GM19099 (cell line): ENCODE data around the gene OVCA2.

Experiments used
- POLR2A ChIP-seq: IDR thresholded peaks from 3 replicates; pipeline ENCODE4 v1.6.1; 2011; ENCODE audit warnings: low read depth; ENCODE audit not compliant: insufficient read length; ENCODE audit errors: extremely low read depth

Gene OVCA2

DNA sequence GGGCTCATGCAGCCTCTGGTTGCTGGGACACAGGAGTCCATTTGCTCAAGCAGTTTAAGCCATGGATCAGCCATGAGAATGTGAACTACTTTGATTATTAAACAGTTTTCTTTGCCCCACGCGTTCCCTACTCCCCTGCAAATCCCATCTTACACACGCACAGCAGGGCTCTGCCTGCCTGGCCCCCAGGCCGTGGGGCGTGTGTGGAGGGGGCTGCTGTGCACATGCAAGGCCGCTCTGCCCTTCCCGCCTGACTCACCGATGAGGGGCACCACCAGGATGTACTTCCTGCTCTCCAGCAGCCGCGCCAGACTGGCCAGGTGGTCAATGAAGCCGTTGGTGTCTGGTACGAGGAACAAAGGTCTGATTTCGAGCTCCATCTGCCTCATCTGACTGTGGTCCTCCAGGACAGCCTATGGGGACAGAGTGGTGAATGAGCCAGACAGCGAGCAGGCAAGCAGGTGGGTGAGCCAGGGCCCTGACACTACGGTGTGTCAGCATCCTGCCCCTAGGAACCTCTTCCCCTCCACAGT lies 26.8 kb downstream of the OVCA2 start:
- TF ChIP-seq POLR2A = no peak

- TF ChIP-seq POLR2A = no peak
These were observed 28.6 kb downstream of the OVCA2 start for GRCh38 chr17:2070241-2071023.

DNA sequence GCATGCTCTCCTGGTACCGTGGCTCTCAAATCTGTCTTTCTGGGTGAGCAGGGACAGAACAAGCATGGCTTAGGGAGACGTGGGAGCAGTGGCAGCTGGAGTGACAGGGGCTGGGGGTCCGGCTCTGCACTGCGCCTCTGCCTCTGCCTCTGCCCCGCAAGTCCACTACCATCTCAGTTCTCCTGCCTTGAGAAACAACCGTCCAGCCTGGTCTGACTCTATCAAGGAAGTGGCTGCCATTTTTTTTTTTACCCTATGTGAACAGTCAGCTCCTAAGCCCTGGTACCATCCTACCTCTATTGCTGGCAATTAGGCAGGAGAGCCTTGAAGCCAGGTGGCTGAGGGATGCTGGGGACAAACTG lies 29.2 kb downstream of the OVCA2 start:
- no peak for TF ChIP-seq POLR2A

- no peak for TF ChIP-seq POLR2A
These were observed 29.8 kb downstream of the OVCA2 start for GRCh38 chr17:2071455-2072281.

DNA sequence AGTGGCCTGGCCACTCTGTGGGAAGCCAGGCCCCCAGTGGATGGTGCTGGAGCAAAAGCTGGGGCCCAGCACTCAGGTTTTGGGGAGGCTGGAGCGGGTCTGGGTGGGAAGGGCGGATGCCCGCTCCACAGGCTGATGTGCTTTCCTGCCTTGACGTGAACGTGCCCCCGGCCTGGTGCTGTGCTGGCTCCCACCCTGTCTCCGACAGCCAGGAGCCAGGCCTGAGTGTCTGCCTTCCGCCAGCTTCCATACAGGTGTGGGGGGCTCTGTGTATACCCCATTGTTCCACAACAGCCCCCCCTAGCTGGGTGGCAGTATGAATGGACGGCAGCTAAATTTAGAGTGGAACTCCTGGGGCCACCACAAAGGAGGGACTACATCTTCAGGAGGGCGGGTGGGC lies 33.1 kb downstream of the OVCA2 start:
- TF ChIP-seq POLR2A = no peak

- no peak for TF ChIP-seq POLR2A
These were observed 33.7 kb downstream of the OVCA2 start for GRCh38 chr17:2075336-2076086.

GRCh38 chr17:2076087-2076984 lies 34.5 kb downstream of the OVCA2 start:
- TF ChIP-seq POLR2A = no peak

GRCh38 chr17:2077040-2077439 lies 35.2 kb downstream of the OVCA2 start:
- no peak for TF ChIP-seq POLR2A

- no peak for TF ChIP-seq POLR2A
These were observed 39.7 kb downstream of the OVCA2 start for GRCh38 chr17:2081564-2081963.

DNA sequence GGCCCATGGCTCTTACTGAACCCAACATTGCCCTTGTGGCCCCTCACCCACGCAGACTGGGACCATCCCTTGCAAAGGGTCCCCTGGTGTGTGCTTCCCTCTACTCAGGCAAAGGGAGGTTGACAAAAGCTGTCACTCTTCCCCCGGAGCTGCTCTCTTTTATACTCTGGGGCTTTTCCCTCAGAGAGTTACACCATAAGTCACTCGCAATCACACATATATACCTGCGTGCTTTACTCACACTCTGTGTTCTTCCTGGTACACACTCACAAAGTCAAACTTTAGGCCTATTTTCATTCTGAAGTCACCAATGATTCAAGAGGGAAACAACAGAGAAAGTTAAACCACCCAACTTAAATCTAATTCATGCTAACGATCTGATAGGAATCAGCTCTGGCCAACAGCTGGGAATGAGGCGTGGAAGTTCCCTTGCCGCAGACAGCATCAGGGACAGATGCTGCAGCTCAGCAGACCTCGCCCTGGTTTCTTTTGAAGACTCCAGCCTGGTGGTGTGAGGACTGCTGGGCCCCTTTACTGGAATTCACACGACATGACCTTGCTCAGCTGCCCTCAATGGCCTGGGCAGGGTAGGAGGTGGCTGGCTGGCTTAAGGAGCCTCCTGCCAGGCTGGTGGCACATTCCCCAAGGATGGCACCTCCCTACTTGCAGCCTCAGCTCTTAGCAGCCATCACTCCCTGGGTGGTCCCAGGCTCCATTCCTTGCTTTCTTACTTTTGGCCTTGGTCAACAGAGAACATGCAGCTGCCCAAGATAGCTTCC lies 40.4 kb downstream of the OVCA2 start:
- TF ChIP-seq POLR2A = no peak

DNA sequence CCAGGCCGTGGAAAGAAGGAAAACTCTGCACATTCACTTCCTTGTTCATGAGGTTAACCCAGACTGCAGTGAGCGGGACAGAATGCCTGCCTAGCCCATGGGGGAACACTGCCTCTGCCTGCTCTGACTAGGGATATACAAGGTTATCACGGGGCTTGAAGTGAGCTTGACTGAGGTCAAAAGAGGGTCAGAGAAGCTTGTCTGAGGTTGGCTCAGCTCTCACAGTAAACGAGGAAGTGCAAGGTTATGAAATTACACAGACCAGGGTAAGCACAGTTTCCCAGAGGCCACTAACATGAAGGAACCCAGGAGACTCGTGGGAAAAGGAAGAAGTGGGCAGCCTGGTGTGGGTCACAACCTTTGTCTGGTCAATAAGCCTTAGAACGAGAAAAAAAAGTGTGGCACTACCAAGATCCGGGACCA lies 41.8 kb downstream of the OVCA2 start:
- TF ChIP-seq POLR2A = no peak

- no peak for TF ChIP-seq POLR2A
These were observed 42.4 kb downstream of the OVCA2 start for GRCh38 chr17:2084036-2084765.
